Stimulated activated CD8-positive, alpha-beta memory T cell treated with anti-CD3 and anti-CD28 coated beads, Interleukin-12 subunit alpha, Interleukin-12 subunit beta, amount 100 ng/mL, for 24 hours (primary cell): ENCODE measurements around the gene KLF3.

Source experiments
- DNase-seq: peaks from one replicate; pipeline ENCODE4 v3.0.0-alpha.2; 2020; ENCODE audit errors: extremely low read depth

The KLF3 gene

GRCh38 chr4:38698176-38698575, 34.2 kb downstream of the KLF3 start:
- no peak for DNase-seq

GRCh38 chr4:38699112-38699511, 35.1 kb downstream of the KLF3 start:
- DNase-seq: no peak

GRCh38 chr4:38703635-38704034, 39.6 kb downstream of the KLF3 start:
- DNase-seq: no peak

- no peak for DNase-seq
Measured at GRCh38 chr4:38704622-38705154, 40.7 kb downstream of the KLF3 start.

GRCh38 chr4:38706301-38706700, 42.3 kb downstream of the KLF3 start:
- DNase-seq: no peak

- DNase-seq: no peak
Measured at GRCh38 chr4:38710053-38710452, 46.1 kb downstream of the KLF3 start.

- no peak for DNase-seq
Measured at GRCh38 chr4:38711066-38711465, 47.1 kb downstream of the KLF3 start.

- DNase-seq: no peak
Measured at GRCh38 chr4:38715050-38715449, 51.1 kb downstream of the KLF3 start.

GRCh38 chr4:38716256-38716655, 52.3 kb downstream of the KLF3 start:
- DNase-seq: no peak

- no peak for DNase-seq
Measured at GRCh38 chr4:38717604-38718003, 53.6 kb downstream of the KLF3 start.

GRCh38 chr4:38723114-38723513, 59.1 kb downstream of the KLF3 start:
- no peak for DNase-seq

- no peak for DNase-seq
Measured at GRCh38 chr4:38723726-38724474, 59.9 kb downstream of the KLF3 start.

- DNase-seq: no peak
Measured at GRCh38 chr4:38724475-38724808, 60.4 kb downstream of the KLF3 start.

- no peak for DNase-seq
Measured at GRCh38 chr4:38728631-38729141, 64.7 kb downstream of the KLF3 start.

GRCh38 chr4:38730493-38730829, 66.5 kb downstream of the KLF3 start:
- no peak for DNase-seq

GRCh38 chr4:38730830-38731646, 67.0 kb downstream of the KLF3 start:
- peak; percentile 54 for DNase-seq

- DNase-seq: no peak
Measured at GRCh38 chr4:38733663-38734062, 69.7 kb downstream of the KLF3 start.

- DNase-seq: no peak
Measured at GRCh38 chr4:38734446-38734845, 70.4 kb downstream of the KLF3 start.

- no peak for DNase-seq
Measured at GRCh38 chr4:38734911-38735310, 70.9 kb downstream of the KLF3 start.

GRCh38 chr4:38735870-38736269, 71.9 kb downstream of the KLF3 start:
- no peak for DNase-seq

- DNase-seq: no peak
Measured at GRCh38 chr4:38738940-38739803, 75.2 kb downstream of the KLF3 start.

GRCh38 chr4:38740303-38740702, 76.3 kb downstream of the KLF3 start:
- DNase-seq: no peak
